ENCODE results near the gene ETHE1.

DNA sequence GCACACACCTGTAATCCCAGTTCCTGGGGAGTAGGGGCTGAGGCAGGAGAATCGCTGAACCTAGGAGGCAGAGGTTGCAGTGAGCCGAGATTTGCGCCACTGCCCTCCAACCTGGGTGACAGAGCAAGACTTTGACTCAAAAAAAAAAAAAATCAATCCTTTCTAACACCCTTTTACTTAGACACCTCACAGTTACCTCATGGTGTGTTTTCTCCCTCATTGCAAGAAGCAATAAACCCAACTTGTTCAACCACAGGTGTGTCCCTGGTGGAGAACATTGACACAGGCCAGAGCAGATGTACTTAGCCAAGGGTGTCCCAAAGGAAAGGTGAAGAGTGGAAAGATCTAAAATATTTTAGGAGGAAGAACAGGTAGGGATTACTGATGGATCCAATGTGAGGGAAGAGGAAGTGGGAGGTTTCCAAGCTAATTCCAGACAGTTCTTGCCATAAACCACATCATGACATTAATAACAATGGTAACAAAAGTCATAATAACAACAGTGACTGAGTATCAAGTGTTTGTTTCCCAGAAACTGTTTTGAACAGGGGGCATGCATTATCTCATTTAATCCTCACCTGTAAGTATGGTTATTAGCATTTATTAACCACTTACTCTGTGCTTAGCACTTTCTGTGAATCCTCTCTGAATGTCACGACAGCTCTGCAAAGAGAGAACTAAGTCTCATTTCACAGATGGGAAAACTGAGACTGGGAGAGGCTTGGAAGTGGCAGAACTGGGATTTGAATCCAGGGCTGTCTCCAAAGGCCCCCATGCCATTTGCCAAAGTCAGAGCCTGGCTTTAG lies 58.4 kb downstream of the ETHE1 start:
- TF ChIP-seq, protein P1, sequence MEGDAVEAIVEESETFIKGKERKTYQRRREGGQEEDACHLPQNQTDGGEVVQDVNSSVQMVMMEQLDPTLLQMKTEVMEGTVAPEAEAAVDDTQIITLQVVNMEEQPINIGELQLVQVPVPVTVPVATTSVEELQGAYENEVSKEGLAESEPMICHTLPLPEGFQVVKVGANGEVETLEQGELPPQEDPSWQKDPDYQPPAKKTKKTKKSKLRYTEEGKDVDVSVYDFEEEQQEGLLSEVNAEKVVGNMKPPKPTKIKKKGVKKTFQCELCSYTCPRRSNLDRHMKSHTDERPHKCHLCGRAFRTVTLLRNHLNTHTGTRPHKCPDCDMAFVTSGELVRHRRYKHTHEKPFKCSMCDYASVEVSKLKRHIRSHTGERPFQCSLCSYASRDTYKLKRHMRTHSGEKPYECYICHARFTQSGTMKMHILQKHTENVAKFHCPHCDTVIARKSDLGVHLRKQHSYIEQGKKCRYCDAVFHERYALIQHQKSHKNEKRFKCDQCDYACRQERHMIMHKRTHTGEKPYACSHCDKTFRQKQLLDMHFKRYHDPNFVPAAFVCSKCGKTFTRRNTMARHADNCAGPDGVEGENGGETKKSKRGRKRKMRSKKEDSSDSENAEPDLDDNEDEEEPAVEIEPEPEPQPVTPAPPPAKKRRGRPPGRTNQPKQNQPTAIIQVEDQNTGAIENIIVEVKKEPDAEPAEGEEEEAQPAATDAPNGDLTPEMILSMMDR (IDR thresholded peaks at IDR 0.05; ENCODE audit: poor library complexity, severe bottlenecking), result no peak
- TF ChIP-seq RAD21 (conservative IDR thresholded peaks at IDR 0.05), result no peak
- TF ChIP-seq EZH2 (IDR thresholded peaks at IDR 0.05; ENCODE audit: borderline replicate concordance, insufficient read depth, low read length, poor library complexity, severe bottlenecking), result no peak
- no peak for TF ChIP-seq POLR2AphosphoS5 (IDR thresholded peaks at IDR 0.05)
- no peak for TF ChIP-seq EP300 (conservative IDR thresholded peaks at IDR 0.05; ENCODE audit: poor library complexity, severe bottlenecking)
- TF ChIP-seq, protein P2, sequence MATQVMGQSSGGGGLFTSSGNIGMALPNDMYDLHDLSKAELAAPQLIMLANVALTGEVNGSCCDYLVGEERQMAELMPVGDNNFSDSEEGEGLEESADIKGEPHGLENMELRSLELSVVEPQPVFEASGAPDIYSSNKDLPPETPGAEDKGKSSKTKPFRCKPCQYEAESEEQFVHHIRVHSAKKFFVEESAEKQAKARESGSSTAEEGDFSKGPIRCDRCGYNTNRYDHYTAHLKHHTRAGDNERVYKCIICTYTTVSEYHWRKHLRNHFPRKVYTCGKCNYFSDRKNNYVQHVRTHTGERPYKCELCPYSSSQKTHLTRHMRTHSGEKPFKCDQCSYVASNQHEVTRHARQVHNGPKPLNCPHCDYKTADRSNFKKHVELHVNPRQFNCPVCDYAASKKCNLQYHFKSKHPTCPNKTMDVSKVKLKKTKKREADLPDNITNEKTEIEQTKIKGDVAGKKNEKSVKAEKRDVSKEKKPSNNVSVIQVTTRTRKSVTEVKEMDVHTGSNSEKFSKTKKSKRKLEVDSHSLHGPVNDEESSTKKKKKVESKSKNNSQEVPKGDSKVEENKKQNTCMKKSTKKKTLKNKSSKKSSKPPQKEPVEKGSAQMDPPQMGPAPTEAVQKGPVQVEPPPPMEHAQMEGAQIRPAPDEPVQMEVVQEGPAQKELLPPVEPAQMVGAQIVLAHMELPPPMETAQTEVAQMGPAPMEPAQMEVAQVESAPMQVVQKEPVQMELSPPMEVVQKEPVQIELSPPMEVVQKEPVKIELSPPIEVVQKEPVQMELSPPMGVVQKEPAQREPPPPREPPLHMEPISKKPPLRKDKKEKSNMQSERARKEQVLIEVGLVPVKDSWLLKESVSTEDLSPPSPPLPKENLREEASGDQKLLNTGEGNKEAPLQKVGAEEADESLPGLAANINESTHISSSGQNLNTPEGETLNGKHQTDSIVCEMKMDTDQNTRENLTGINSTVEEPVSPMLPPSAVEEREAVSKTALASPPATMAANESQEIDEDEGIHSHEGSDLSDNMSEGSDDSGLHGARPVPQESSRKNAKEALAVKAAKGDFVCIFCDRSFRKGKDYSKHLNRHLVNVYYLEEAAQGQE (IDR thresholded peaks at IDR 0.05; ENCODE audit: borderline replicate concordance), result no peak
- no peak for TF ChIP-seq TAF1 (IDR thresholded peaks at IDR 0.05; ENCODE audit: low read depth)
- TF ChIP-seq SMC3 (conservative IDR thresholded peaks at IDR 0.05; ENCODE audit: poor library complexity), result no peak
